Osteoblast (primary cell): ENCODE data around the gene FNDC3B. TPM values are rescaled to one million over a fixed set of nuclear protein-coding genes. Genes with fewer than 3 reads are reported as not detected.

Experiments
- DNase-seq: peaks from one replicate; pipeline ENCODE4 v3.0.0; 2011; ENCODE audit warnings: low spot score, mixed read lengths; ENCODE audit not compliant: insufficient read length; ENCODE audit errors: missing footprints
- H2AFZ ChIP-seq: 2 replicates; pipeline ENCODE4 v1.6.0; 2011; ENCODE audit warnings: mild to moderate bottlenecking, low read length
- H3K27ac ChIP-seq: 2 replicates; pipeline ENCODE4 v1.5.1; 2011; ENCODE audit warnings: mild to moderate bottlenecking, low read depth, low read length, moderate library complexity
- H3K27me3 ChIP-seq: 2 replicates; pipeline ENCODE4 v1.6.0; 2012; ENCODE audit warnings: mild to moderate bottlenecking, control low read depth, inconsistent platforms, low read length, moderate library complexity; ENCODE audit not compliant: insufficient read depth
- H3K36me3 ChIP-seq: 2 replicates; pipeline ENCODE4 v1.5.1; 2011; ENCODE audit warnings: mild to moderate bottlenecking, low read length, control low read depth, moderate library complexity; ENCODE audit not compliant: insufficient read depth
- H3K4me1 ChIP-seq: 2 replicates; pipeline ENCODE4 v1.5.1; 2011; ENCODE audit warnings: mild to moderate bottlenecking, low read length, control low read depth, moderate library complexity; ENCODE audit not compliant: insufficient read depth
- H3K4me2 ChIP-seq: 2 replicates; pipeline ENCODE4 v1.6.0; 2011; ENCODE audit warnings: mild to moderate bottlenecking, low read length; ENCODE audit not compliant: insufficient read depth
- H3K4me3 ChIP-seq: fragments of 200-600 bp; sonication (generic); 3 replicates; pipeline ENCODE4 v1.5.1; 2012; ENCODE audit warnings: mild to moderate bottlenecking, low read length, inconsistent platforms; ENCODE audit not compliant: insufficient read depth
- H3K79me2 ChIP-seq: 2 replicates; pipeline ENCODE4 v1.6.0; 2012; ENCODE audit warnings: mild to moderate bottlenecking, low read length, control low read depth, inconsistent platforms; ENCODE audit not compliant: insufficient read depth
- H3K9me3 ChIP-seq: 2 replicates; pipeline ENCODE4 v1.5.1; 2011; ENCODE audit warnings: low read depth, low read length, control low read depth
- H4K20me1 ChIP-seq: 2 replicates; pipeline ENCODE4 v1.6.0; 2012; ENCODE audit warnings: mild to moderate bottlenecking, low read length, control low read depth; ENCODE audit not compliant: insufficient read depth
- total RNA-seq: library from RNA; depleted of rRNA; stranded (reverse); fragments of >200 nt; gene quantifications from 2 replicates; pipeline ENCODE4 v1.2.3, GENCODE V29; 2012
- TF ChIP-seq, protein P1 (sequence below): IDR thresholded peaks from 2 replicates; pipeline ENCODE4 v1.5.1; 2011; ENCODE audit warnings: mild to moderate bottlenecking, low read depth, low read length, moderate library complexity; ENCODE audit errors: extremely low read depth

Gene FNDC3B
- total RNA-seq, 1 donor, result 179 TPM

DNA sequence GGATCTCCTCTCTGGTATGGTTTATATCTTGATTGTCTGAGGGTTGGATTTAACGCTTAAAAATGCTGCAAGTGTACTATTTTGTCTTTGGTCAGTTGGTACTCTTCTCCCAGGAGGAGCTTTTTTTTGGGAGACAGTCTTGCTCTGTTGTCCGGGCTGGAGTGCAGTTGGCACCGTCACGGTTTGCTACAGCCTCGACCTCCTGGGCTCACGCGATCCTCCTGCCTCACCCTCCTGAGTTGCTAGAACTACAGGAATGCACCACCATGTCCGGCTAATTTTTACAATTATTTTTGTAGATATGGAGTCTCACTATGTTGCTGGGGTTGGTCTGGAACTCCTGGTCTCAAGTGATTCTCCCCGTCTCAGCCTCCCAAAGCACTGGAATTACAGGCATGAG, 89.5 kb downstream of the FNDC3B start:
- TF ChIP-seq, protein P1, sequence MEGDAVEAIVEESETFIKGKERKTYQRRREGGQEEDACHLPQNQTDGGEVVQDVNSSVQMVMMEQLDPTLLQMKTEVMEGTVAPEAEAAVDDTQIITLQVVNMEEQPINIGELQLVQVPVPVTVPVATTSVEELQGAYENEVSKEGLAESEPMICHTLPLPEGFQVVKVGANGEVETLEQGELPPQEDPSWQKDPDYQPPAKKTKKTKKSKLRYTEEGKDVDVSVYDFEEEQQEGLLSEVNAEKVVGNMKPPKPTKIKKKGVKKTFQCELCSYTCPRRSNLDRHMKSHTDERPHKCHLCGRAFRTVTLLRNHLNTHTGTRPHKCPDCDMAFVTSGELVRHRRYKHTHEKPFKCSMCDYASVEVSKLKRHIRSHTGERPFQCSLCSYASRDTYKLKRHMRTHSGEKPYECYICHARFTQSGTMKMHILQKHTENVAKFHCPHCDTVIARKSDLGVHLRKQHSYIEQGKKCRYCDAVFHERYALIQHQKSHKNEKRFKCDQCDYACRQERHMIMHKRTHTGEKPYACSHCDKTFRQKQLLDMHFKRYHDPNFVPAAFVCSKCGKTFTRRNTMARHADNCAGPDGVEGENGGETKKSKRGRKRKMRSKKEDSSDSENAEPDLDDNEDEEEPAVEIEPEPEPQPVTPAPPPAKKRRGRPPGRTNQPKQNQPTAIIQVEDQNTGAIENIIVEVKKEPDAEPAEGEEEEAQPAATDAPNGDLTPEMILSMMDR, result no peak
- H2AFZ ChIP-seq, result no peak overlapping the region
- no peak overlapping the region for H3K4me3 ChIP-seq
- H3K4me1 ChIP-seq, result peaks cover 66% of the 10 kb centered on the region
- H3K27ac ChIP-seq, result peak overlapping the region; percentile 87
- no peaks in the 10 kb centered on the region for H3K27me3 ChIP-seq
- peaks cover 92% of the 10 kb centered on the region for H3K79me2 ChIP-seq
- peaks cover 41% of the 10 kb centered on the region for H4K20me1 ChIP-seq
- no peak for DNase-seq
- peaks cover 28% of the 10 kb centered on the region for H3K36me3 ChIP-seq
- H3K4me2 ChIP-seq, result peak overlapping the region; percentile 49
- H3K9me3 ChIP-seq, result no peaks in the 10 kb centered on the region

DNA sequence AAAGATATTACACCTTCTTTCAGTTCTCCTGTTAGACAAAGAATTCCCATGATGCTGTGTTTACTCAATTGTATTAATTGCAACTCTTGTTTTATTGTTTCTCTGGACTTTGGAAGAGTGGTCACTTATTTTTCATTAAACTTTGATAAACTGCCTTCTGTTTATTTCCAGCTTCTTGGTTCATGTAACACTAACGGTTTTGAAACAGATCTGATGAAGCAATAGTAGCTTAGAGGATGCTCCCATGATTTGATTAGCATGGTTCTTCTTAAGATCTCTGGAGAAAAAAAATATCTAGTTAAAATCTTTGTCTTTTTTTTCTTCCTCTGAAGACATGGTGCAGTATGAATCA, 90.1 kb downstream of the FNDC3B start:
- Histone ChIP-seq H3K4me2 (peak overlapping the region; percentile 49), H4K20me1 (peaks cover 38% of the 10 kb centered on the region), H2AFZ (no peak overlapping the region), H3K36me3 (peaks cover 32% of the 10 kb centered on the region), H3K4me3 (peak overlapping the region; percentile 5), H3K27me3 (no peaks in the 10 kb centered on the region), H3K9me3 (no peaks in the 10 kb centered on the region), H3K27ac (peak overlapping the region; percentile 87), H3K79me2 (peaks cover 92% of the 10 kb centered on the region), H3K4me1 (peaks cover 70% of the 10 kb centered on the region)
- TF ChIP-seq, protein P1, result no peak
- no peak for DNase-seq

DNA sequence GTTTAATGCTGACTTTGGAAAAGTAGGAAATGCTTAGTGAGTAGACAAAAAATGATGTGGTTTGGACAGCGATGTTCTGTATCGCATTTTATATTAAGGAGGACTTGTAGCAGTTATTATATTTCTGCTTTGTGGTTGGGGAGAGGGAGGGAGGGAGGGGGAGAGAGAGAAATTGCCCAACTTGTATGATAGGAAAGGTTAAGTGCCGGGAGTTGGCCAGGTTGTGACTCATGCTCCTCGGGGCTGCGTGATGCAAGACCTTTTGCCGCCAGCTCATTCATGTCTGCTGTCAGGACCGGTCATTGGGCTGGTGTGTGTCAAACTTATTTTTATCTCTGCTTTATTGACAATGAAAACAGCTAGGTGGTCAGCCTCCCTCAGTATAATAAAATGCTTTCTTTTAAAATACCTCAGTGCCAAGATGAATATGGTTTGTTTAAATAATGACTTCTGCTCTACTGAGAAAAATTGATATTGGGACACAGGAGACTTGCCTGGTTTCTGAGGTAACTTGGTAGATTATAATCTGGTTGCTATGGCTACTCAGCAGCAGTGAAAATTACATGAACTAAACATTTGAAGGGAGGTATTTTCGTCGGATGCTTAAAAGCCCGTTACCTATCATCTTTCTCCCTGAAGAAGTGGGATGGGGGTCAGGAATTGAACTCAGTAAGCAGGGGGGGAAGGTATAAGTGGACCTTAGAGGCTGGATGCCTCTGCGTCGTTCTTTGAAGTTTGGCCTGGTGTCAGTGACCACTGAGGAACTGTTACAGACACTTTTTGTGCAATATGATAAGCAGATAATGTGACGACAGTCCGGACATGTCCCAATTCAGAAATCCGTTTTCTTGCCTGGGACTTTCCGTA, 90.7 kb downstream of the FNDC3B start:
- no peaks in the 10 kb centered on the region for H3K9me3 ChIP-seq
- peak overlapping the region; percentile 37 for H3K4me2 ChIP-seq
- no peaks in the 10 kb centered on the region for H3K27me3 ChIP-seq
- TF ChIP-seq, protein P1, result no peak
- H3K36me3 ChIP-seq, result peaks cover 26% of the 10 kb centered on the region
- DNase-seq, result peak; percentile 87
- no peak overlapping the region for H2AFZ ChIP-seq
- H3K79me2 ChIP-seq, result peaks cover 91% of the 10 kb centered on the region
- peaks cover 32% of the 10 kb centered on the region for H4K20me1 ChIP-seq
- peaks cover 65% of the 10 kb centered on the region for H3K4me1 ChIP-seq
- H3K27ac ChIP-seq, result peak overlapping the region; percentile 99
- H3K4me3 ChIP-seq, result peak overlapping the region; percentile 26

DNA sequence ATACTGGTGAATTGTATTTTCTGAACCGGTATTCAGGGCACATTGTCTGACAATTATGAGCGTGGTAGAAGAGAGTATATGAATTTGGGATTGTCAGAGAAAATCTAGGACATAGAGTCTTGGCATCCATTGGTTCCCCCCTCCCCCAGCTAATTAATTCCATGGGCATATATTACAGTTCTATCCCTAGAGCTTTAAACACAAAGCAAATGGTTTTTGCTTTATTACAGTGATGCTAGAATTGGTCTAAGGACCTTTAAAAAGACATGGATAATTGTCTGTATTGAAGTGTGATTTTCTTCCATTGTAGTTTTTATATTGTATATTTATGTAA, 91.3 kb downstream of the FNDC3B start:
- Histone ChIP-seq H4K20me1 (peaks cover 27% of the 10 kb centered on the region), H3K4me2 (peak overlapping the region; percentile 37), H3K4me1 (peaks cover 65% of the 10 kb centered on the region), H3K36me3 (peaks cover 21% of the 10 kb centered on the region), H2AFZ (no peak overlapping the region), H3K27ac (peak overlapping the region; percentile 99), H3K27me3 (no peaks in the 10 kb centered on the region), H3K9me3 (no peaks in the 10 kb centered on the region), H3K4me3 (no peak overlapping the region), H3K79me2 (peaks cover 91% of the 10 kb centered on the region)
- DNase-seq, result no peak
- TF ChIP-seq, protein P1, result no peak
